AG08395 (cell line): ENCODE results near the gene CEP72.
A peak's percentile ranks its signal among the peaks of the same experiment; 100 is the strongest.
"Not testable (repeated sequence)": the region's sequence is repeated elsewhere in the genome, so short reads cannot be mapped to it uniquely, and the experiment has no call there.

Source experiments
- DNase-seq: peaks from one replicate; pipeline ENCODE4 v3.0.0; 2012; ENCODE audit warnings: mixed read lengths, low spot score

Gene CEP72

DNA sequence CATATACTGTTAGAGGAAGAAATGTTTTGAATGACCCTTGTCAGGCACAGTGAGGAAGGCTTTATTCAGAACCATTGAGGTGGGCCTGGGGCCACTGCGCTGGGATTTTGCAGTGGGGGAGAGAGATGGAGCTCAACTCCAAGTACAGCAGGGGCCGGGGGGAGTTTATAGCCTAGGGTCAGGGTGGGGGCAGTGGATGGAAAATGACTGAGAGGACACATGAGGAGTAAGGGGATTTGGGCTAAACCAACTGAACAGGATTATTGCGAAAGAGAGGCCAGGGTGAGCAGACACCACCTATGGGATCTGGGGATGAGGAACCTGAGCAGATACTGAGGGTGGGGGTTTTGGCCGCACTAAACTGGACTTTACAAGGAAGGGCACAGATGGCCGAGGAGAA is 6.3 kb downstream of the CEP72 start:
- DNase-seq, result no peak

DNA sequence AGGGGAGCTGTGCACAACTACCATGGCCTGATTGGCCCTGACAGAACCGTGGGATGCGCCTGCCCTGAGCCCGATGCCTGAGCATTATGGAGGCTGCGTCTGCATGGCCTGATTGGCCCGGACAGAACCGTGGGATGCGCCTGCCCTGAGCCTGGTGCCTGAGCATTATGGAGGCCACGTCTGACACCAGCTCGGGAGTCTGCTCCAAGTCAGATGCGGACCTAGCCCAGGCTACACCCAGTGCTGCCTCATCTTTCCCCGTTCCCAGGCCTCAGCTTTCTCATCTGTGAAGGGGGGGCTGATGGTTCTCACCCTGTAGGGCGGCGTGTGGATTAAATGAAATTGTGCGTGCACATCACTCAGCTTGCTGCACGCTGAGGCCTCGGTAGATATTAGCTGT is 7.3 kb downstream of the CEP72 start:
- DNase-seq, result no peak

DNA sequence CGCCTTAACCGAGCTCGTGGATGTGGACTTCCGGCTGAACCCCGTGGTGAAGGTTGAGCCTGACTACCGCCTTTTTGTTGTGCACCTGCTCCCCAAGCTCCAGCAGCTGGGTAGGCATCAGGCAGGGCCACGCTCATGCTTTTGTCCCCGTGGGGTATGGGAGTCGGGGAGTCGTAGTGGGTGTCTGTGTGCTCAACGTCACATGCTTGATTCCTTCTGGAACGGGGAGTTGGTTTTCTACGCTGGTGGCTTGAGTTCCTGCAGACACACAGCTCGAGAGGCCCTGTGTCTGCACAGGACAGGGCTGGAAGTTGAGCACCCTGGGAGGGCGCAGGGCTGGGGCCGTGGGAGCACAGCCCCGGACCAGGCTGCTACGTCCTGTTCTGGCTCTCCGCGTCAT is 8.0 kb downstream of the CEP72 start:
- DNase-seq, result no peak

DNA sequence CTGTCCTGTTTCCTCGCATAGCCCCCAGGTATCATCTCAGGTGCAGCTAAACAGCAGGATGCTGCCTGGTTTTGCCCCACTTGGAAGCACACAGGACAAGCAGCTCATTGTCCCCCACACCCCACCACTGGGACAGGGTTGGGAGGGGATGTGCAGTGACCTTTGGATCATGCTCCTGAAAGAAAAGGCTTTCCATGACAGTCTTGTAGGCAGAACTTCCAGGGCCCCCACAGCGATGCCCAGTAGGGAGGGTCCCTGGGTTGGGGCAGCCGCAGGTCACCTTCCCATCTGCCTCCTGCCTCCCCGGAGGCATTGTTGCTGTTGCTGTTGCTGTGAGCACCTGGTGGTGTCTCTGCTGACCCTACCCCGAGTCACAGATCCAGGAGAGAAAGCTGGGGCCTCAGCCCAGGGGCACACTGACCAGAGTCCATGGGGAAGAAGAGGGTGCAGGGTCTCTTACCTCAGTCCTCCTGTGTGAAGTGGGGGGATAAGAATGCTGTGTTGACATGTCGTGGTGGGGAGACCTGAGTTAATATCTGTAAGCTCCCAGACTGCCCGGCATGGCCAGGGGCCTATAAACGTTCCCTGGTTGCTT is 8.5 kb downstream of the CEP72 start:
- DNase-seq, result no peak

DNA sequence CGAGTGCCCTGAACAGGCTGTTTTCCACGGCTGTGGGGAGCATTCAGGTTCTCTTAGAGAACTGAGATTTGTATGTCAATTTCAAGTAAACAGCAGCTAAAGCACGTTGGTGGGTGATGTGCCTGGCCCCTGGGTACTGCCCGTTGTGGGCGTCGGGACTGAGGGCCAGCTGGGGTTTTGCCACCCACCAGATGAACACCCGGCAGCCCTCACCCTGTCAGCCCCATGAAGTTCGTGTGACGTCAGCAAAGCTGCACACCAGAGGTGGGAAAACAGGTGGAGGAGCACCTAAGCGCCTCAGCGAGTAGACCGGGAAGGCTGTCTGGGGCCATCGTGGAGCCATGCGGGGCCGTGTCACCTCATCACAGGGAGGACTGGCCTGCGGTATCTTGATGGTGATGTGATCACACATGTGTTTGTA is 9.2 kb downstream of the CEP72 start:
- no peak for DNase-seq

DNA sequence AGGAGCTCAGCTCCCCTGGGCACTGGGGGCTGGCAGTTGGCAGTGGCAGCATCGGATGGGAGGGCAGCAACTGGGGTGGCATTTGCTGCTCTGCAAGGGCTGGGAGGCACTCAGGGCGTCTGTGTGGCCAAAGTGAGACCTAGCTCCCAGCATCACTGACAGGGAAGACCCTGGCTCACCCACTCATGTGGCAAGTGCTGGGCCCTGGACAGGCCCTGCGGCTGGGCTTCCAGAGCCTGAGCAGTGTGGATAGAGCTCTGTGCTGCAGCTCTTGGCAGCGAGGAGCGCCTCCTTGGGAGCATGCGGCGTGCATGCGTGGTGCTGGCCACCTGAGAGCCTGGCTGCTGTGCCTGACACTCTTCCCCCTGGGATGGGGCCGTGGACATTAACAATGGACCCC is 10.2 kb downstream of the CEP72 start:
- no peak for DNase-seq

DNA sequence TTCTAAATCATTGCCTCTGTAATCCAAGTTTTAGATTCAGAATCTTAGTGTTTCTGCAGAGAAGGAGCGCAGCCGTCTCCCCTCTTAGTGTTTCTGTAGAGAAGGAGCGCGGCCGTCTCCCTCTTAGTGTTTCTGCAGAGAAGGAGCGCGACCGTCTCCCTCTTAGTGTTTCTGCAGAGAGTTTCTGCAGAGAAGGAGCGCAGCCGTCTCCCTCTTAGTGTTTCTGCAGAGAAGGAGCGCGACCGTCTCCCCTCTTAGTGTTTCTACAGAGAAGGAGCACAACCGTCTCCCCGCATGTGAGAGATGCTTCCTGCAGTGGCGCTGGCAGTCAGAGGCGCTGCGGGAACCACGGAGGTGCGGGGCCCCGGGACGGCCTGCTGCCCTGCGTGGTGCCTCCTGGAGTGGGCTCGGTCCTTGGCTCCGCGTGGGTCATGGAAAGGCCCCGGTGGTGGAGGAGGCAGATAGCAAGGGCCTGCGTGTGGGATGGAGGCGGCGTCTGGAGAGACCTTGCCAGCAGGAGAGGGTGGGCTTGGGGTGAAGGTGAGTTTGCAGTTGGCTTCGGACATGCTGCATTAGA is 10.9 kb downstream of the CEP72 start:
- DNase-seq, result no peak

DNA sequence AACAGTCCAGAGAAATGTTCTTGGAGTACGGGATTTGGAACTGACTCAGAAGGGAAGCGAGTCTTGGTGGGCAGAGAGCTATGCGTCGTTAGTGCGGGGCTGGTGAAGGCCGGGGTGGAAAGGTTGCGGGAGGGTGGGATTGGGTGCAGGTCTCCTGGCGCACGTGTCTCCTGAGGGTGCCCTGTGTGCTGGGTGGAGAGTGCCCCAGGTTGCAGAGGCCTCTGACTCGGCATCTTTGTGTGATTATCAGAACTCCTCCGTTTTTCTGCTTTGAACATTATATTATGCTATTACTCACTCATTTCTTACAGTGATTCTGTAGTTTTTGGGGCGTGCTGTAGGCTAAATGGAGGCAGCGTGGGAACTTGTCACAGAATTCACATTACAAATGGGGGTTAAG is 11.4 kb downstream of the CEP72 start:
- DNase-seq, result no peak

DNA sequence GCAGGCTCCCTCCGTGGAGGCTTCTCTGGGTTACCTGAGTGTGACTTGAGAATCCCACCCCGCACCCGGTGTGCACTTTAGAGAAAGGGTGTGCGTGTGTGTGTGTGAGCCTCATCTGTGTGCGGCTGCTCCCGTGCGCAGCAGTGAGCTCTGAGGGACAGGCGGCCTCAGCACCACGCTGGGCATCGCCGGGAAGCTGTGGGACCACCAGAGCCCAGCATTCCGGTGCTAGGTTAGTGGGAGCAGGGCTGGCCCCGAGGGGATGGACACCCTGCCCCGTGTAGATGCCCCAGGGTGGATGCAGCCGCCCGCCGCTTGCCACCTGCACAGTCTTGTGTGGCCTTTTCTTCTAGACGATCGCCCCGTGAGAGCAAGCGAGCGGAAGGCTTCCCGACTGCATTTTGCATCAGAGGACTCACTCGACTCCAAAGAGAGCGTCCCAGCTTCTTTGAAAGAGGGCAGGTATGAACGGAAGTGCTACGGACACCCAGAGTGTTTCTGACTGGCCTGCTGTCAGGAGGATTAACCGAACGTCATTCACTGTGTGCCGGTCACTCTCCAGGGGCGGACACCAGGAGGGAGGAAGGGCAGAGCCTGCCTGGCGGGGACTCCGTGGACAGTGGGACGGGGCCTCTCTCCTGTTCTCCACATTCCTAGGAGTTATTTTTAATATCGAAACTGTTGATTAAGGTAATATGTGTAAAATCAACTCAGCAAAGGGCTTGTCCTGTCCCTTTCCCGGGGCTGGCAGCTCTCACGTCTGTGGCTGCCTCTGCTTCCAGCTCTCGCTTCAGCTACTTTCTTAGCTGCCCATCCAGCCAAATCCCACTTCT is 12.2 kb downstream of the CEP72 start:
- DNase-seq, result no peak

DNA sequence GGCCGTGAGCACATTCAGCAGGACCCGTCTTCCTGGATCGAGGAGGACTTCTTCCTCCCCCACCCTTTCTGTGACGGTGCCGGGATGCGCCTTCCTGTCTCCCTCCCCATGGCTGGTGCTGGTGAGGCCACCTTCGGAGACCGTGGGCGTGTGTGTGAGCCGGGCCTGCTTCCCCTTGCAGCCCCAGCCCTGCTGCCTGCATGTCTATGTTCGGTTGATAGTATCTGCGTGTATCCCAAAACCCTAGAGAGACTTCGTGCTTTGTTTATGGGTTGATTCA is 12.8 kb downstream of the CEP72 start:
- DNase-seq, result no peak

DNA sequence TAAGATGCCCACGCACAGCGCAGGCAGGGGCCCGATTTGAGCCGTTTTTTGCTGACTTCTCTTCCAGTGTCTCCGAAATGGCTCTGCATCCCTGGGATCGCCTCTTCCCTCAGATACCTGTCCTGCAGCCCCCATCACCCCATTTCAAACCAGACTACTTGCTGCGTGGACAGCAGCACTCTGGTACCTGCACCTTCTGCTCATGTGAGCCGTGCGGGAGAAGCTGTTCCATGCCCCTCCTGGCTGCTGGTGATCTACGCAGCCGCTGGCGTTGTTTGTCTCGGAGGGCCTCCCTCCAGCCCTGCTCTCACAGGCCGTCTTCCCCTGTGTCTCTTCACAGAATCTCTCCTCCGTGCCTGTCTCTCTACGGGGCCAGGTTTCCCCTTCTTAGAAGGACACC is 13.4 kb downstream of the CEP72 start:
- no peak for DNase-seq

DNA sequence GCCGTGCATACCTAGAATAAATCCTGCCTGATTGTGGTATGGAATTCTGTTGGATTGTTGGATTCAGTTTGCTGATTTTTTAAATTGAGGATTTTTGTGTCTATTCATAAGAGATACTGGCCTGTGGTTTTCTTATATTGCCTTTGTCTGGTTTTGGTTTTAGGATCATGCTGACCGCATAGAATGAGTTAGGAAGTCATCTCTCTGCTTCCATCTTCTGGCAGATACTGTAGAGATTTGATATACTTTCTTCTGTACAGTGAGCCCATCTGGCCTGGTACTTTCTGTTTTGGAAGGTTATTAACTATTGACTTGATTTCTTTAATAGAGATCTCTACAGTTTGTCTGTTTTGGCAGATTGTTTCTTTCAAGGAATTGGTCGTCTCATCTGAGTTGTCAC is 14.7 kb downstream of the CEP72 start:
- peak; percentile 19 for DNase-seq

DNA sequence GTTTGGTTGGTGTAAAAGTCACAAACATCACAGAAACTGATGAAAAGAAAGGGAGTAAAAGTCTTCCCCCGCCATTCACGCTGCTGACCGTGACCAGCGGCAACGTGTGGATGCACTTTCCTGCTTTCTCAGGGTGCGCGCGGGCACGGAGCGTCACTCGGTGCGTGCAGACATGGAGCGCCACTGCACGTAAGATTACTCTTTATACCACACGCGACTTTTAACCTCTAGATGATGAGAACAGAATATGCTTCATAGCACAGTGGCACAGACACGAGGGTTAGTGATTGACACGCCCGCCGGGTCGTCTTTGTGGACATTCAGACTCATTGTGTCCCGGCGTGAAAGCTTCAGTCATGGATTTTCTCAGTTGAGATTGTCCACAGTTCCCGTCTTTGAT is 15.7 kb downstream of the CEP72 start:
- no peak for DNase-seq

DNA sequence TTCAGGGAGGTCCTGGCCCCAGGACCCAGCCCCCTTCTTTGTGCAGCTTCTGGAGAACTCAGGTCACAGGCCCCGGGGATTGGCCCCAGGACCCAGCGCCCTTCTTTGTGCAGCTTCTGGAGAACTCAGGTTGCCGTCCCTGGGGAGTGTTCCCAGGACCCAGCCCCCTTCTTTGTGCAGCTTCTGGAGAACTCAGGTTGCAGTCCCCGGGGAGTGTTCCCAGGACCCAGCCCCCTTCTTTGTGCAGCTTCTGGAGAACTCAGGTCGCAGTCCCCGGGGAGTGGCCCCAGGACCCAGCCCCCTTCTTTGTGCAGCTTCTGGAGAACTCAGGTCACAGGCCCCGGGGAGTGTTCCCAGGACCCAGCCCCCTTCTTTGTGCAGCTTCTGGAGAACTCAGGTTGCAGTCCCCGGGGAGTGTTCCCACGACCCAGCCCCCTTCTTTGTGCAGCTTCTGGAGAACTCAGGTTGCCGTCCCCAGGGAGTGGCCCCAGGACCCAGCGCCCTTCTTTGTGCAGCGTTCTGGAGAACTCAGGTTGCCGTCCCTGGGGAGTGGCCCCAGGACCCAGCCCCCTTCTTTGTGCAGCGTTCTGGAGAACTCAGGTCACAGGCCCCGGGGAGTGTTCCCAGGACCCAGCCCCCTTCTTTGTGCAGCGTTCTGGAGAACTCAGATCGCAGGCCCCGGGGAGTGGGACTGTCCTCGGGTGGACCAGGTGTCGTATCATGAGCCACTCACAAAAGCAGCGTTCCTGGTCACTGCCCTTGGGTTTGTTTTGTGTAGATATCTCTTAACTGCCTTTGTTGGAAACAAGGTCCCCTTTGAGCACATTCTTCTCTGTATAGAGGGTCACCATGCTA is 16.4 kb downstream of the CEP72 start:
- DNase-seq, result not testable (repeated sequence)

DNA sequence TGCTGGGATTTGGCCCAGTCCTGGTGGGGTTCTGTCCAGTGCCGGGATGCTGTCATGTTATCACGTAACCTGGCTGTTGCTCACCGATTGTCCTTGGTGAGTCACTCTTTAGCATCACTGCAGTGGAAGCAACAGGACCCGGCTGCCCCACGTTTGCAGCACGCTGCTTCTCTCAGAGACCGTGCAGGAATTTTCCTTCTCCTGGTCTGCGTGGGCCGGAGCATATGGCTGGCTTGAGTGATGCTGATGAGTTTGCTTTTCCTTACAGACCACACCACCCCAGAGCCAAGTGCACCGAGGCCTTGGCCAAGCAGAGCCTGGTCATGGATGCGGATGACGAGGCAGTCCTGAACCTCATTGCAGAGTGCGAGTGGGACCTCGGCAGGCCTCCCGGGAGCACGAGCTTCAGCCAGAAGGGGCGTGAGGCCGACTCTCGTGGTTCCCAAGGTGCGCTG is 21.4 kb downstream of the CEP72 start:
- no peak for DNase-seq

DNA sequence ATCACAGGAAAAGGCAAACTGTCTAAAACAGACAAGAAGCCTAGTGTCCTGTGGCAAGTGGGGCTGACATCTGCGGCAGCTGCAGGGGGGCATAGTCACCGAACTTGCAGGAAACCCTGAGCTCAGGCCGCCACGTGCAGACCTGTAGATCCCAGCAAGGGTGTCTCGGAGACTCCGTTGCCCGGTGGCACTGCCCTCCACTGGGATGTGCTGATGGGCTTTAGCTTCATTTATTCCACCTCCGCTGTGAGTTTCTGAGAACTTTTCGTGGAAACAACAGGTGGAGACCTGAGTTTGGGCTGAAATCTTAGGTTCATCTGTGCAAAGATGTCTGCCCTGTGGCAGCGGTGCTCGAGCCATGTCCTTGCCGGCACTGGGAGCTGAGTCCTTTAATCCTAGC is 22.1 kb downstream of the CEP72 start:
- no peak for DNase-seq

DNA sequence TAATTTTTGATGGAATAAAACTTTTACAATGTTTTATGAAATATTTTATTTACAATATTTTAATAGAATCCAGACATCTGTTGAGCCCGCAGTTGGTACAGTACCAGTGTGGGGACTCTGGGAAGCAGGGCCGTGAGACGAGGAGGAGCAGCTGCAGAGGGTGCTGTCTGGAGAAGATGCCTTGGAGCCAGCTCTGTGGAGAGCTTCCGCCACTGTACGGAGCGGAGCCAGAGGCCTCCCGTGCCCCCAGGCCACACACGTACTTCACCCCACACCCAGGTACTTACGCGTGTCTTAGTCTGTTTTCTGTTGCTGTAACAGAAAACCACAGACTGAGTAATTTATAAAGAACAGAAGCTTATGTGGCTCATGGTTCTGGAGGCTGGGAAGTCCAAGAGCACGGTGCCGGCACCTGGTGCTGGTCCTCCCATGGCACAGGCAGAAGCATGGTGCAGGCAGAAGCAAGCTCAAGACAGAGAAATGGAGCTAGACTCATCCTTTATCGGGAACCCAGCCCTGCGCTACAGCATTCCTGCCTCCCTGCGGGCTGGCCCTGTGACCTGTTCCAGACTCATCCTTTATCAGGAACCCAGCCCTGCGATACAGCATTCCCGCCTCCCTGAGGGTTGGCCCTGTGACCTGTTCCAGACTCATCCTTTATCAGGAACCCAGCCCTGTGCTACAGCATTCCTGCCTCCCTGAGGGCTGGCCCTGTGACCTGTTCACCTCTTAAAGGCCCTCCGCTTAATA is 23.3 kb downstream of the CEP72 start:
- no peak for DNase-seq

DNA sequence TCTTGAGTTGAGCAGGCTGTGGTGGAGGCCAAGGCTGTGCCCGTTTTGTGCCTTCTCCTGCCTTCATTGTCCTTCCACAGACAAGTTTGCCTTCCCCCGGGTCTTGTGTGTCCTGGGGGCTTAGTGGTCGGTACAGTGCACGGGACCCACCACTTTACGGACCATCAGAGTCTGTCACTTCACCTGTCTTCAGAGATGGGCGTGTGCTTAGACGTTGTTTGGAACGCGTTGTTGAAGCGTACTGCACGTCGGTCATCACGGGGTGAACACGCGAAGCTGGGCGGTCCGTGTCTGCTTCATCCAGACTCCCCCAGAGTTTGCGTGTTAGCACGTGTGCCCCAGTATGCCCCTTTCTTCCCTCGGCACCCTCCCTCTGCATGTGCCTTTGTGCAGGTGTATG is 24.8 kb downstream of the CEP72 start:
- DNase-seq, result no peak

DNA sequence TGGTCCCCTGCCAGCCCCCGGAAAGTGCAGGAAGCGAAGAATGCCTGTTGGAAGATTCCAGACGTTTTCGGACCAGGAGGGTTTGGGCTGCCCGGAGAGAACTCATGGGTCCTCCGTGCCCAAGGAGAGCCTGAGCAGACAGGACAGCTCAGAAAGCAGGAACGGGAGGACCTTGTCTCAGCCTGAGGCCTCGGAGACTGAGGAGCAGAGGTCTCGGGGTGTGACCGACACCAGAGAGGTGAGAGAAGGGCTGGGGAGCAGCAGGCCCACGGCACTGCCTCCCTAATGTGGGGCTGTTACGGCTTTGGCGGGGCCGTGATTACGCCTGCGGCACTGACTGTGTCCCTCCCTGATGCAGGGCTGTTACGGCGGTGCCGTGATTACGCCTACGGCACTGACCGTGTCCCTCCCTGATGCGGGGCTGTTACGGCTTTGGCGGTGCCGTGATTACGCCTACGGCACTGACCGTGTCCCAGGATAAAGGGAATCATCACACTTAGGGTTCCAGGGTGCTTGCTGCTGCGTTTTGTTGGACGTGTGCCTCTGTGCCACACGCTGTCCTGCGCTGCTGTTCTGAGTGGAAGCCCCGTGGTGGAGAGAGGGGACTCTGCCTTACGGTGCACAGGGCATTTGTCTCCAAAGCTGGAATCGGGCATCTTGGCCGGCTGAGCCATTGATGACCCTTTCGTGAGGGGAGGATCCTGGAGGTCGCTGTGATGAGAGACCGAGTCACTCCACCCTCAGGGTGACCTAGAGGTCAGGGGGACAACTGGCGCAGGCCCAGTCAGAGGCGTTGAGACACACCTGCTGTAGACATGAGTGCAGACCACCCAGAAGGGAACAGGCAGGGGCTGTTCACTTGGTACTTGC is 25.7 kb downstream of the CEP72 start:
- DNase-seq, result no peak

DNA sequence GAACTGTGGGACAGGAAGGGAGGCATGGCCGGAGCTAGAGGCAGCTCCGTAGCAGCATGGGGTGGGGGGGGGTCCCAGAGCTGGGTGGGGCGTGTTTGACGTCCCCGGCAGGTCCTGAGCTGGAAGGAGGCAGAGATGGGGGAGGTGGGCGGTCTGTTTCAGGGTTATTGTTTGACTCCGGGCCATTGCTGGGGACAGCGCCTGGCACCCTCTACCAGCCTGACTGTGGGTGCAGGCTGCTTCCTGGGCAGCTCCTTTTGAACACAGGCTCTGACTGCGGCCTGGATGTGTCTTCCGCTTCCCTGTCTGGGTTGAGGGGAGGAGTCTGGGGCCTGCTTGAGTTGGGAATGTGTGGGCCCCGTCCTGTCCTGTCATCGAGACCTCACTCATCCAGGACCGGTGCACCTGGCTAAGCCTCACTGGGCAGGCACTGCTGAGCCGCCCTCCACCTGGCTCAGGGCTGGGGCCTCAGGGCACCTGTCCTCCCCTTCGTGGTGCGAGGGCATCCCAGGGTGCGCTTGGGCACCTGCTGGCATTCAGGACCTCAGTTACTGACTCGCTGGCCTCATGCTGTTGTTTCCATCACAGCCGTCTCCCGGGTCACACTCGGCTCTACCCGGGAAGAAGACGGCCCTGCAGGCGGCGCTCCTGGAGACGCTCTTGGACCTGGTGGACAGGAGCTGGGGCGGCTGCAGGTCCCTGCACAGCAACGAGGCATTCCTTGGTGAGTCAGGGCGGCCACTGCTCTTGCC is 26.5 kb downstream of the CEP72 start:
- no peak for DNase-seq

DNA sequence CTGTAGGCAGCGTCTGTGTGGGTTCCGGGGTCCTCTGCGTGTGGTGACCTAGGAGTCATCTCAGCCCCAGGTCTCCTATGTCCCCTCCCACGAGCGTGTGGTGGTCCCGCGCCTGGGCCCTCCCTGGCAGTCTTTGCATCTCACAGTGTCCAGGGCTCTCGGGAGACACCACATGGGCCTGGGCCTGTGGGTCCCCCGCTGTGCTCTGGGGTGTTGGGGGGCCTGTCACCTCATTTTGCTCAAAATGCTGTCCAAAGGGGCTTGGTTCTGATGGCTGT is 27.1 kb downstream of the CEP72 start:
- DNase-seq, result no peak
